AG10803 (cell line): ENCODE results near the gene PRSS2.
"Not testable (repeated sequence)": the region's sequence is repeated elsewhere in the genome, so short reads cannot be mapped to it uniquely, and the experiment has no call there.

Experiments
- DNase-seq: peaks from one replicate; pipeline ENCODE4 v3.0.0; 2010; ENCODE audit warnings: low read depth
- H3K4me3 ChIP-seq: 2 replicates; pipeline ENCODE4 v1.5.1; 2011; ENCODE audit warnings: mild to moderate bottlenecking, low read length, control low read depth
- CTCF ChIP-seq: conservative IDR thresholded peaks from 2 replicates; pipeline ENCODE4 v1.5.1; 2011; ENCODE audit warnings: mild to moderate bottlenecking, low read length, control low read depth, inconsistent platforms

The PRSS2 gene

GRCh38 chr7:142773937-142774744 is 3.4 kb downstream of the PRSS2 start:
- TF ChIP-seq CTCF: no peak
- DNase-seq: no peak
- no peak overlapping the region for H3K4me3 ChIP-seq

DNA sequence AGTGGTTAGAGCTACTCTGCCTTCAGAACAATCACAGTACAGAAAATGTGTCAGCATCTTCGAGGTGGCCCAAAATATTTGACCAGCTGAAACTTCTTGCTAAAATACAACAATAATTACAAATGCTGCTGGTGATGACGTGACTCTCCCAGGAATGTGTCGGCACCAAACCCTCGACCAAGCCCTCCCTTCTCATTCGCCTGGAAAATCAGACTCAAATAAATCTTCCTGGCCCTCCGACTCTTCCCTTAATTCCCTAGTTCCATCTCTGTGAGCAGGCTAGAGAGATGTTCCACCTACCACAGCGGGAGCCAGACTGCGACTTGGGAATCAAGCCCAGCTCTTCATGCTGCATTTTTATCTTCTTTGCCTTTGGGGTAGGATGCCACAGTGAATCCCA is 4.1 kb downstream of the PRSS2 start:
- no peak overlapping the region for H3K4me3 ChIP-seq
- TF ChIP-seq CTCF: no peak
- DNase-seq: peak; percentile 35

DNA sequence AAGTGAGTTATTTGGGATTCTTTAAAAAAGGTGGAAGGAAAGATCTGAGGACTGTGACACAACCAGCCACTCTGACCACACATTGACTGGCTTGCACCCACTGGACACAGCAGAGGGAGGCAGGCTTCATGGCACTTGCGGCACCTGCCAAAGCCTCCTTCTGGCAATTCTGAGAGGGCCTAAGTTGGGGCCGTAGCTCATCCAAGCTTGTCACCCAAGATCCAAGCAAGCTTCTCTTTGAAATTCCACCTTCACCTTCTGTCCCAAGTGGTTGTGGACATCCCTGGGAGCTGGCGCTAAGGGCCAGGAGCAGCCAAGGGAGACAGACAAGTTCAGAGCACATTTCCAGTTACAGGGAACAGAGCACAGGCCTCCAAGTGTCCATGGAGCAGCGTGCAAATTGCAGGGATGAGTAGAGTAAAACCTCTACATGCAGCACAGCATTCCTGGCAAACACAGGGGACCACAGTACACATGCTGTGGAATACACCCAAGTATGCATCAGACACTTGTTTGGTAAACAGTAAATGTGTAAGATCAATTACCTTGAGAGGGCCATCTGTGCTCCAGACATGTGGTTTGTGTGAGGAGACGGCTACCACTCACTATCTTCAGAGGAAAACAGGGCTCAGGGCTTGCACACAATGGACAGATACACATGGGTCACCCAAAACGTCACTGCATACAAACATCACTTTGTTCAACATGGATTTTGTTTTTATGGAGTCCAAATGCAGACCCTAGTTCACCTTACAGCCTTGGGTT is 4.8 kb downstream of the PRSS2 start:
- not testable (repeated sequence) for H3K4me3 ChIP-seq
- peak; percentile 34 for DNase-seq

GRCh38 chr7:142776206-142776844 is 5.6 kb downstream of the PRSS2 start:
- no peak for TF ChIP-seq CTCF
- no peak overlapping the region for H3K4me3 ChIP-seq
- peak; percentile 63 for DNase-seq

DNA sequence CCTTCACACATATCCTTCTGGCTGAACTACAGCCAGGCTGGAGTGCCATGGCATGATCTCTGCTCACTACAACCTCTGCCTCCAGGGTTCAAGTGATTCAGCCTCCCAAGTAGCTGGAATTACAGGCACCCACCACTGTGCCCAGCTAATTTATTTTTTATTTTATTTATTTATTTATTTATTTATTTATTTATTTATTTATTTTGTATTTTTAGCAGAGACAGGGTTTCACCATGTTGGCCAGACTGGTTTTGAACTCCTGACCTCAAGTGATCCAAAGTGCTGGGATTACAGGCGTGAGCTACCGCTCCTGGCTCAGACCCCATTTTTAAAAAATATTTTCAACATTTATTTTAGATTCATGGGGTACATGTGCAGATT is 6.1 kb downstream of the PRSS2 start:
- DNase-seq, H3K4me3 ChIP-seq: not testable (repeated sequence)

DNA sequence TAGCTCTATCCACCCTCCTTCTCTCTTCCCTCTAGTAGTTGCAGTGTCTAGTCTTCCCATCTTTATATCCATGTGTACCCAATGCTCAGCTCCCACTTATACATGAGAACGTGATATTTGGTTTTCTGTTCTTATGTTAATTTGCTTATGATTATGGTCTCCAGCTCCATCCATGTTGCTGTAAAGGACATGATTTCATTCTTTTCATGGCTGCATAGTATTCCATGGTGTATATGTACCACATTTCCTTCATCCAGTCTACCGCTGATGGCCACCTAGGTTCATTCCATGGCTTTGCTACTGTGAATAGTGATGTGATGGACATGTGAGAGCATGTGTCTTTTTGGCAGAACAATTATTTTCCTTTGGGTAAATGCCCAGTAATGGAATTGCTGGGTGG is 6.5 kb downstream of the PRSS2 start:
- DNase-seq: no peak
- TF ChIP-seq CTCF: no peak
- no peak overlapping the region for H3K4me3 ChIP-seq

DNA sequence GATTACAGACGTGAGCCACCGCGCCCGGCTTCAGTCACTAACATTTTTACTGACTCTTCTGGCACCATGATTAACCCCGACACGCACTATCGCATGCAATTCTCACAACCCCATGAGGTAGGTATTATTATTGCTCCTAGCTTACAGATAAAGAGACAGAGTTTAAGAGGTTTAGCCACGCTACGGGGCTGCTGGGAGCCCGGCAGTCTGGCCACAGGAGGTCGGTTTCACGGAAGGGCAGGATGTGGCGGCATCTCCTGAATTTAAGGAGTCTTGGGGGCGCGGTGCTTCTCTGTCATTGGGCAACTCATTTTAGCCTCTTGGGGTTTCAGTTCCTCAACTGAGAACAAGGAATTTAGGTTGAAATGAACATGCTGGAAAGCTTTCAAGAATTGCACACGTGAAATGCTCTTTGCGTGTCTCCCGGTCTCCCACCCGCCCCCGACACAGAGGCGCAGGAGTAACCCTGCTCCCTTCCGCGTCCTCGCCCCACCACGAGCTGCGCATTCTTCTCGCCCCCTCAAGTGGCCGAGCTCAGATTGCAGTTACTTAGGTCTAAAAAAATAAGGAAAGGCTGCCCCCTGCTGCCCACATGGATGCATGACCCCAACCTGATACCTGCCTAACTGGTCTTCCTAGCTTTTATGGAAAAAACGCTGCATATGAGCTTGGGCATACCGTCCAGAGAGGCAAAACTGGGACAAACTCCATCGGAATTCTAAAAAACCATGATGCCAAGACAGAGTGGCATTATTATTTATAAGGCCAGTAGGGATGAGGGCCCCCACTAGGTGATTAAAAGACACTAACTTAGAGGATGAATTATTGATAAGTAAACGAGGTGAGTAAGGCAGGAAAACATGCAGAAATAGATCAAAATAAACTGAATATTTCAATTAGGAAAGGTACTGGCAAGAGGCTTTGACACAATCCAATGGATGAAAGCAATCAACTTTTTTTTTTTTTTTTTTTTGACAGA is 12.4 kb downstream of the PRSS2 start:
- TF ChIP-seq CTCF: peak; percentile 97
- H3K4me3 ChIP-seq: peak overlapping the region; percentile 54
- peak; percentile 89 for DNase-seq
